H1 (cell line): ENCODE measurements around the gene SMIM1. TPM values are rescaled to one million over a fixed set of nuclear protein-coding genes. Genes with fewer than 3 reads are reported as not detected.

Experiments
- CHD1 ChIP-seq: IDR thresholded peaks from 2 replicates; pipeline ENCODE4 v1.6.1; 2012; ENCODE audit warnings: low read depth, low read length, improper control_type of control experiment
- polyA plus RNA-seq, 7 experiments: library from polyadenylated mRNA; depleted of rRNA in 3 of 7; stranded (reverse) in 5 of 7; unstranded in 2 of 7; fragments of >200 nt in 5 of 7; fragments of 200-250 nt in 2 of 7; gene quantifications; 1 replicate in 5 of 7; 2 replicates in 1 of 7; 4 replicates in 1 of 7; pipeline versions ENCODE4 v1.2.1 to v1.2.3, GENCODE V29; 2011 to 2013; ENCODE audit warnings: missing spikeins in 2 of 7, mixed read lengths in 2 of 7
- total RNA-seq: library from RNA; stranded (reverse); fragmentation: NEBNext Ultra II Directional; extraction: Animal tissue kit (Norgen Biotek cat#: 25700); gene quantifications from 2 replicates; pipeline ENCODE4 v1.2.1, GENCODE V29; 2021
- TF ChIP-seq, protein P1 (sequence below): IDR thresholded peaks from 2 replicates; pipeline ENCODE4 v1.6.1; 2012; ENCODE audit warnings: inconsistent platforms

The SMIM1 gene
- total and polyA plus RNA-seq, 2 of the 8 experiments (the other 6 are each of a cell fraction or from before 2014, with no cell fraction given): 7.7 to 9.7 TPM

DNA sequence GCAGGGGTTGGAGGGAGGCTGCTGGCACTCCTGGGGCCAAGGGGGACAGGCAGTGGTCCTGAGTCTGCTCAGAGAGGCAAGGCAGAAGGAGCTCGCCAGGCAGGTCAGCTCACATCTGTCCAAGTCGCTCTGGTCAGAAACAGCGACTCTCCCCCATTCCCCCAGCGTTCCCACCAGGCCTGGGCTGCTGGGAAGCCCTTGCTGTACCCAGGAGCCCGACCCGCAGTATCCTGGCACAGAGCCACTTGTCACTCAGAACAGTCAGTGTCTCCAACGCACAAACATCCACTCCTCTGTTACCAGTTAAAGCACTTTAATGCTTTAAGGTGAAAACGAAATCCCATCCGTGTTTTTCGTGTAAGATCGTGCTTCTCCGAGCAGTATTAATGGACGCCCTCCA lies 36.9 kb upstream of the SMIM1 start (continued):
- TF ChIP-seq, protein P1, sequence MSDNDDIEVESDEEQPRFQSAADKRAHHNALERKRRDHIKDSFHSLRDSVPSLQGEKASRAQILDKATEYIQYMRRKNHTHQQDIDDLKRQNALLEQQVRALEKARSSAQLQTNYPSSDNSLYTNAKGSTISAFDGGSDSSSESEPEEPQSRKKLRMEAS: no peak
- TF ChIP-seq CHD1: no peak
